ENCODE data around the gene PTGFRN. TPM values are rescaled to one million over a fixed set of nuclear protein-coding genes. Genes with fewer than 3 reads are reported as not detected.
"Not testable (repeated sequence)": the region's sequence is repeated elsewhere in the genome, so short reads cannot be mapped to it uniquely, and the experiment has no call there.

Gene PTGFRN
- total RNA-seq, 2 experiments from 2014 or later: 7.0 to 8.4 TPM

- no peak for TF ChIP-seq CTCF (IDR thresholded peaks at IDR 0.05)
- Mint-ChIP-seq H3K4me1 (ENCODE audit: low read depth) (peaks cover 18% of the 10 kb centered on the region), H3K4me3 (no peak overlapping the region), H3K9me3 (no peaks in the 10 kb centered on the region), H3K27me3 (peaks cover 2% of the 10 kb centered on the region), H3K27ac (no peak overlapping the region), H3K36me3 (ENCODE audit: low read depth) (no peaks in the 10 kb centered on the region)
- DNase-seq (no peak), ATAC-seq (no peak)
- intact Hi-C loops (cut with micrococcal nuclease): no loop called here
- ChIA-PET CTCF (interaction anchor here (1.0 to 1.7 kb wide), 2 partner anchors 57 to 138 kb away, joined by 4 to 5 read pairs; no protein-coding TSS in a partner anchor), POLR2A (interaction anchor here (0.6 kb wide), 1 partner anchor 121 kb away, joined by 3 read pairs; the partner anchor contains the start of gene CD2)
Observed at GRCh38 chr1:116875391-116875790, 34.3 kb upstream of the PTGFRN start.

GRCh38 chr1:116875946-116876345 is 33.8 kb upstream of the PTGFRN start:
- H3K27ac Mint-ChIP-seq; intact Hi-C loops (cut with micrococcal nuclease); POLR2A ChIA-PET; H3K27me3 Mint-ChIP-seq; H3K9me3 Mint-ChIP-seq; DNase-seq; H3K4me3 Mint-ChIP-seq; ATAC-seq; H3K36me3 Mint-ChIP-seq (ENCODE audit: low read depth): not testable (repeated sequence)
- H3K4me1 Mint-ChIP-seq (ENCODE audit: low read depth): peaks cover 18% of the 10 kb centered on the region
- CTCF ChIA-PET: interaction anchor here (1.7 kb wide), 1 partner anchor 138 kb away, joined by 4 read pairs; no protein-coding TSS in a partner anchor

DNA sequence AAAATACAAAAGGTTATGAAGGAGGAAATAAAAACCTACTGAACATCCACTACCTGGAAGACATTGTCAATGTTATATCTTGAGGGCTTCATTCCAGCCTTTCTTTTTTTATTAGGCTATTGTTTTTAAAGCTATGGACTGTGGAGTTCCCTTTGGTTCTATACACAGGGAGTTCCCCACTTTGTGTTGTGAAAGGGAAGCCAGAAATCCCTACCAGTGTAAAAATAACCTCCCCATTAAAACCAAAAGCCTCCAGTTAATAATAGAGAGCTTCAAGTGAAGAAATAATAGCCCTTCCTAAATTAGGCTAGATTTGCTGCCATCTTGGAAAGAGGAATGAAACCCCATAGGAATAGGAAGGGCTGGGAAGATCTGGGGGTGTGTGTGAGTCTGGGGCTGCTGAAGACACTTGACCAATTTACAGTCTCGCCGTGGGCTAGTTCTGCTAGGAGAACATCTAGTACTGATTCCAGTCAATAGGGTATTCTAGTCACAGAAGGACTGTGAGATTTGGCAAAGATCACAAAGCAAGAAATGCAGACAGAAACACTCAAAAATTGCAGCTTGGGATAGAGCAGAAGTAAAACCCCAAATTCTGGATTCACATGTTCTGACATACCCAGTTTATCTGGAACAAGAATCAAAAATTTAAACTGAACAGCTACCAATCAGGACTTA is 32.4 kb upstream of the PTGFRN start:
- Mint-ChIP-seq H3K4me3 (no peak overlapping the region), H3K4me1 (ENCODE audit: low read depth) (peaks cover 21% of the 10 kb centered on the region), H3K27ac (no peak overlapping the region), H3K36me3 (ENCODE audit: low read depth) (no peaks in the 10 kb centered on the region), H3K27me3 (peaks cover 2% of the 10 kb centered on the region), H3K9me3 (no peaks in the 10 kb centered on the region)
- no peak for TF ChIP-seq CTCF (IDR thresholded peaks at IDR 0.05)
- ChIA-PET POLR2A (interaction anchor here (0.8 to 1.0 kb wide), 3 partner anchors 21 to 116 kb away, joined by 3 read pairs; no protein-coding TSS in a partner anchor), CTCF (interaction anchor here (0.6 to 2.9 kb wide), 14 partner anchors 12 to 303 kb away, joined by 3 to 8 read pairs (median 4); no protein-coding TSS in a partner anchor)
- intact Hi-C loops (cut with micrococcal nuclease): no loop called here
- DNase-seq: no peak
- ATAC-seq: no peak

GRCh38 chr1:116878804-116879477 is 30.8 kb upstream of the PTGFRN start:
- intact Hi-C loops (cut with micrococcal nuclease): no loop called here
- CTCF ChIA-PET: interaction anchor here (1.4 to 2.9 kb wide), 6 partner anchors 15 to 156 kb away, joined by 3 to 8 read pairs (median 4); no protein-coding TSS in a partner anchor

More at GRCh38 chr1:116878804-116879477, 30.8 kb upstream of the PTGFRN start:
- TF ChIP-seq CTCF (IDR thresholded peaks at IDR 0.05): no peak
- Mint-ChIP-seq H3K9me3 (no peaks in the 10 kb centered on the region), H3K36me3 (ENCODE audit: low read depth) (no peaks in the 10 kb centered on the region), H3K27me3 (no peaks in the 10 kb centered on the region), H3K27ac (no peak overlapping the region), H3K4me3 (no peak overlapping the region), H3K4me1 (ENCODE audit: low read depth) (peaks cover 17% of the 10 kb centered on the region)
- POLR2A ChIA-PET: no interaction called here
- DNase-seq (peak; percentile 34), ATAC-seq (peak; percentile 38)

Measured in activated CD8-positive, alpha-beta T cell treated with anti-CD3 and anti-CD28 coated beads for 36 hours (primary cell).